ENCODE results near the gene KIAA0408. TPM values are rescaled to one million over a fixed set of nuclear protein-coding genes. Genes with fewer than 3 reads are reported as not detected.

Gene KIAA0408
- total RNA-seq (2021; fragmentation: NEBNext Ultra II Directional; extraction: Animal tissue kit (Norgen Biotek cat#: 25700)) (9.2 and 10.8 TPM in 2 replicates), polyA plus RNA-seq (2011; rRNA removed) (0.96 and 3.3 TPM in 2 replicates), polyA minus RNA-seq (2011; rRNA and poly(A)+ RNA removed) (3.4 and 8.0 TPM in 2 replicates)
- polyA plus RNA-seq (2011; cell fraction: cytosol; rRNA removed) = 2.6 TPM
- polyA plus RNA-seq (2011; cell fraction: nucleus; rRNA removed) = 5.0 TPM
- polyA plus RNA-seq (2012, experiment 1 of 2) = 4.2 to 13.9 TPM (median 7.5 TPM) in 4 replicates
- 1.0 TPM for polyA plus RNA-seq (2012, experiment 2 of 2)
- polyA plus RNA-seq (2013, experiment 1 of 2) = 12.2 TPM
- polyA plus RNA-seq (2013, experiment 2 of 2) = 12.1 TPM
- 0.29 TPM for polyA minus RNA-seq (2011; cell fraction: cytosol; rRNA and poly(A)+ RNA removed)
- polyA minus RNA-seq (2011; cell fraction: nucleus; rRNA and poly(A)+ RNA removed) = 5.8 TPM
- long read RNA-seq, experiment 1, partial matches to known transcripts = 3 of 4 reads
- long read RNA-seq, experiment 1, other reads (novel, unspliced or antisense) = 1 of 4 reads
- long read RNA-seq, experiment 2, partial matches to known transcripts = 1 of 1 reads
- long read RNA-seq, experiment 2, other reads (novel, unspliced or antisense) = 0 of 1 reads

- ChIA-PET CTCF (ENCODE audit: partially characterized antibody) (interaction anchor here (0.7 to 14.6 kb wide), 12 partner anchors 12 to 159 kb away, joined by 3 to 221 read pairs (median 4); partner anchors contain the start of gene MTCL3), POLR2A (ENCODE audit: partially characterized antibody) (interaction anchor here (0.7 to 0.9 kb wide), 2 partner anchors 57 to 115 kb away, joined by 3 read pairs; no protein-coding TSS in a partner anchor)
- Histone ChIP-seq H4K8ac (ENCODE audit: extremely low read depth, insufficient read depth, low read length) (no peak within 1 kb of the TSS), H3K9me3 (ENCODE audit: insufficient read depth in 2 of 2, low read depth in 1 of 2, low read length in 1 of 2) (no peaks in the 10 kb centered on the region), H3K79me2 (ENCODE audit: control insufficient read depth in 1 of 2, insufficient read depth in 2 of 2, low read length in 2 of 2) (no peaks in the 10 kb centered on the region), H3K36me3 (ENCODE audit: control insufficient read depth in 2 of 4, insufficient read depth in 4 of 4, low read length in 3 of 4) (no peaks in the 10 kb centered on the region; a peak in 1 of 8 replicates), H3K27ac (ENCODE audit: low read depth, low read length) (no peak within 1 kb of the TSS), H3K27me3 (replicated peaks in 1 of 4; ENCODE audit: control insufficient read depth in 3 of 4, extremely low read depth in 1 of 4, insufficient read depth in 3 of 4, low read length in 3 of 4) (no peaks in the 10 kb centered on the region), H3K23me2 (ENCODE audit: low read depth, low read length) (no peaks in the 10 kb centered on the region), H3K23ac (ENCODE audit: insufficient read length) (no peak within 1 kb of the TSS), H3K14ac (ENCODE audit: insufficient read length) (no peak within 1 kb of the TSS), H3K4ac (replicated peaks; ENCODE audit: insufficient read length, low read depth, low read length) (no peak within 1 kb of the TSS), H3K9ac (replicated peaks in 1 of 4; ENCODE audit: extremely low read depth in 1 of 4, low read depth in 3 of 4, low read length in 3 of 4) (no peak within 1 kb of the TSS), H3K4me3 (ENCODE audit: extremely low read depth in 1 of 4, insufficient read depth in 2 of 4, low read depth in 3 of 4, low read length in 4 of 4) (no peak within 1 kb of the TSS), H4K20me1 (replicated peaks in 1 of 2; ENCODE audit: control insufficient read depth in 1 of 2, insufficient read depth in 2 of 2, low read length in 2 of 2) (peaks cover 0 to 2% of the 10 kb centered on the region in 2 experiments), H2BK120ac (replicated peaks; ENCODE audit: low read depth, low read length) (no peak within 1 kb of the TSS), H4K91ac (replicated peaks; ENCODE audit: insufficient read length, low read length) (no peak within 1 kb of the TSS), H2AFZ (ENCODE audit: low read length) (no peak within 1 kb of the TSS), H2BK12ac (ENCODE audit: low read depth, low read length) (no peak within 1 kb of the TSS), H3K4me2 (ENCODE audit: insufficient read depth in 1 of 2, low read depth in 2 of 2, low read length in 2 of 2) (no peak within 1 kb of the TSS; a peak in 1 of 4 replicates), H2BK20ac (ENCODE audit: low read length) (no peak within 1 kb of the TSS), H2AK5ac (ENCODE audit: low read depth, low read length) (no peak within 1 kb of the TSS), H2BK5ac (ENCODE audit: low read depth, low read length) (no peak within 1 kb of the TSS), H4K5ac (ENCODE audit: insufficient read length, low read depth, low read length) (no peak within 1 kb of the TSS), H2BK15ac (ENCODE audit: low read length) (no peak within 1 kb of the TSS), H3K18ac (ENCODE audit: extremely low read depth, low read length) (no peak within 1 kb of the TSS), H3K4me1 (replicated peaks in 1 of 4; ENCODE audit: control insufficient read depth in 3 of 4, insufficient read depth in 4 of 4, low read length in 3 of 4) (peaks cover 1 to 9% (median 7%) of the 10 kb centered on the region in 4 experiments; a peak in 5 of 7 replicates), H3K79me1 (ENCODE audit: low read depth, low read length) (no peaks in the 10 kb centered on the region), H3K56ac (replicated peaks; ENCODE audit: insufficient read length, low read depth, low read length) (no peak within 1 kb of the TSS)
- WGBS, 2 experiments (ENCODE audit: extremely low coverage in 1 of 2, insufficient coverage in 1 of 2, insufficient read length in 1 of 2, insufficient replicate concordance in 2 of 2, low coverage in 1 of 2, low lambda C conversion rate in 2 of 2, missing lambda C conversion rate in 1 of 2) = 18% methylated on average over 4 of the region's 4 CpGs; no CpG with 5 or more reads in 1 of the 2 experiments
- FAIRE-seq = peak; percentile 98
- TF ChIP-seq SIN3A (conservative IDR thresholded peaks at IDR 0.05 in 1 of 2, IDR thresholded peaks at IDR 0.05 in 1 of 2; ENCODE audit: low read depth in 1 of 2, low read length in 2 of 2) = peak; percentile 57 to 67; a peak in 1 of 4 replicates
- no peak for TF ChIP-seq SP4 (IDR thresholded peaks at IDR 0.05; ENCODE audit: low read length)
- TF ChIP-seq CREB1 (IDR thresholded peaks at IDR 0.05) = peak; percentile 87
- no peak for DNase-seq (ENCODE audit: low read depth in 1 of 2, low spot score in 2 of 2)
Observed at GRCh38 chr6:127459231-127459641, at the start of gene KIAA0408. Gene KIAA0408, minus strand, starts transcription at chr6:127459389. Its CDS starts 5,408 bp downstream, at chr6:127453981.

All from H1 (cell line).